ENCODE data around the gene NXN. TPM values are rescaled to one million over a fixed set of nuclear protein-coding genes. Genes with fewer than 3 reads are reported as not detected.
"Not testable (repeated sequence)": the region's sequence is repeated elsewhere in the genome, so short reads cannot be mapped to it uniquely, and the experiment has no call there.

NXN gene
- total RNA-seq, 3 donors from 2014 or later = 0.18 to 0.49 (median 0.18) TPM

- DNase-seq = no peak
- no peaks in the 10 kb centered on the region for H3K4me1 Mint-ChIP-seq (ENCODE audit: low read depth)
- no peaks in the 10 kb centered on the region for H3K36me3 Mint-ChIP-seq (ENCODE audit: insufficient read depth)
- H3K9me3 Mint-ChIP-seq = no peaks in the 10 kb centered on the region
- H3K27me3 Mint-ChIP-seq (ENCODE audit: low read depth) = peaks cover 22% of the 10 kb centered on the region
- ATAC-seq = no peak
- no peak overlapping the region for H3K4me3 Mint-ChIP-seq
These were observed 118.8 kb downstream of the NXN start for GRCh38 chr17:860805-861204.

- H3K27me3 Mint-ChIP-seq (ENCODE audit: low read depth) = peaks cover 18% of the 10 kb centered on the region
- DNase-seq (no peak), ATAC-seq (no peak)
- no peak overlapping the region for H3K4me3 Mint-ChIP-seq
- H3K36me3 Mint-ChIP-seq (ENCODE audit: insufficient read depth) = no peaks in the 10 kb centered on the region
- no peaks in the 10 kb centered on the region for H3K9me3 Mint-ChIP-seq
- H3K4me1 Mint-ChIP-seq (ENCODE audit: low read depth) = no peaks in the 10 kb centered on the region
These were observed 119.8 kb downstream of the NXN start for GRCh38 chr17:859824-860195.

DNA sequence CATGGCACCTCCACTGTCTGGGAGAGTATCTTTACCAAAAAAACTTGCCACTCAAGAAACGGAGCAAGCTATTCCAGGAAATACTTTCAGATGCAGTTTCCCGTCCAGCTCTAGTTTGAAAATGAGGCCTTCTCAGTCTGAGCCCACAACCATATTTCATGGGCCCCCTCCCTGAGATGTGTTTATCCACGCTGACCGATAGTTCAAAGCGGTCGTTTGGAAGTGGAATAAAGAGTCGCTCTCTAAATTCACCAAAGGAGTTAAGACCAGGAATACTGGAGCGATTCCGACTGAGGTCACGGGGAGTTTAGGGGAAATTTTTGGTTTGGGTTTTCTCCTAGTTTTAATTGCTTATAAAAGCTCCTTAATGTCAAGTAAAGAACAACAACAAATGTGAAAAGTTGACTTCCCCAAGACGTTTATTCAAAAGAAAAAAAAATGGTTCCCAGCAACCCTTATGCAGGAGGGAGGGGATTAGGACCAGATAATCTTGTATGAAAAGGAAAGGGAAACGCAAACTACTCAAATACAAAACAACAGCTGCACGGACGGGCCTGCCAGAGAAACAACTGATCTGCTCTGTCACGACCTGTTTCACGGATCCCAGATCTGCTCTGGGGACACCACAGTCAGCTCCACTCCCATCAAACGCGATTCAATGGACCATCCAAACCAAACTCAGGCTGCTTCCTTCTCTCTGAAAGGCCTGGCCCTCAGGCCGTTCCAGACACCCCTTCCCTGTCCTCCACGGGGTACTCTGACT, 120.3 kb downstream of the NXN start:
- Mint-ChIP-seq H3K4me3 (no peak overlapping the region), H3K36me3 (ENCODE audit: insufficient read depth) (no peaks in the 10 kb centered on the region), H3K9me3 (no peaks in the 10 kb centered on the region), H3K4me1 (ENCODE audit: low read depth) (no peaks in the 10 kb centered on the region), H3K27me3 (ENCODE audit: low read depth) (peaks cover 12% of the 10 kb centered on the region)
- no peak for DNase-seq
- ATAC-seq = no peak

DNA sequence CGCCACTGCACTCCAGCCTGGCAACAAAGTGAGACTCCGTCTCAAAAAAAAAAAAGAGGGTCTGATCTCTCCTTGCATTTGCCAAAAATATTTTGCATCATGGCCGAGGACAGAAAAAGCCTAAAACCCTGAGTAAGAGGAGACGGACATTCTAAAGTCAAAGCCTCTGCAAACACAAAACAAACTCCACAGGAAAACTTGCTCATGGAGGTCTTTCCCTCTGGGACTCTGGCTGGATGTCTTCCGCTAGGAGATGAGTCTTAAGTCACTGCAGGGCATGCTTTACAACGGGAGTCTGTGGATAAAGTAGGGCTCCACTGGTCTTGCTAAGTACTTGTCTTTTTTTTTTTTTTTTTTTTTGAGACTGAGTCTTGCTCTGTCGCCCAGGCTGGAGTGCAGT, 123.4 kb downstream of the NXN start:
- Mint-ChIP-seq H3K36me3 (ENCODE audit: insufficient read depth) (no peaks in the 10 kb centered on the region), H3K27me3 (ENCODE audit: low read depth) (peaks cover 11% of the 10 kb centered on the region), H3K9me3 (no peaks in the 10 kb centered on the region), H3K4me3 (no peak overlapping the region), H3K4me1 (ENCODE audit: low read depth) (no peaks in the 10 kb centered on the region)
- no peak for DNase-seq
- no peak for ATAC-seq

DNA sequence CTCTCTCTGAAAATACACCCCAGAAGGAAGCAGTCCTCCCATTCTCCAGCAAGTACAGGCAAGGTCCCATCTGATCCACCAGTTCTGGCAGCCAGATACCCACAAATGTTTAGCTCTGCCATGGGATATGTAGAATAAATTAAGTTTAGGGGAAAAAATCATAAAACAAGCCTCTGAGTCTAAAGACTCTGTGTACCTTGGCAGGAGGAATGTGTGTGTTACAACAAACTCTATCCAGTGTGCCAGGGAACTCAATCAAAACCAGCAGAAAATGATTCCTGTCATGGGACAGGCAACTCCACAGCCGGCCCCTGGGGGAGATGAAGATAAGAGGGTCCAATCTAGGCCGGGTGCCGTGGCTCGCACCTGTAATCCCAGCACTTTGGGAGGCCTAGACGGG, 124.0 kb downstream of the NXN start:
- no peak for DNase-seq
- Mint-ChIP-seq H3K9me3 (no peaks in the 10 kb centered on the region), H3K4me3 (no peak overlapping the region), H3K4me1 (ENCODE audit: low read depth) (no peaks in the 10 kb centered on the region), H3K36me3 (ENCODE audit: insufficient read depth) (no peaks in the 10 kb centered on the region), H3K27me3 (ENCODE audit: low read depth) (peaks cover 14% of the 10 kb centered on the region)
- ATAC-seq = no peak

DNA sequence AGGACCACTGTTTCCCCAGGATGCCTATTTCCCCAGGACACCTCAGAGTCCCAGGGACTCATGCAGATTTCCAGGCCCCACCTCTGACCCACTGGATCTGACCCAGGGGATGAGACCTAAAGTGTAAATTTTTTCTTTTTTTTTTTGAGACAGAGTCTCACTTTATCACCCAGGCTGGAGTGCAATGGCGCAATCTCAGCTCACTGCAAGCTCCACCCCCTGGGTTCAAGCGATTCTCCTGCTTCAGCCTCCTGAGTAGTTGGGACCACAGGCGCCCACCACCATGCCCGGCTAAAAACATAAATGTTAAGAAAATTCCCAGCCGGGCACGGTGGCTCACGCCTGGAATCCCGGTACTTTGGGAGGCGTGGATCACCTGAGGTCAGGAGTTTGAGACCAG, 126.7 kb downstream of the NXN start:
- not testable (repeated sequence) for ATAC-seq; H3K9me3 Mint-ChIP-seq; H3K4me1 Mint-ChIP-seq (ENCODE audit: low read depth); H3K36me3 Mint-ChIP-seq (ENCODE audit: insufficient read depth); DNase-seq; H3K4me3 Mint-ChIP-seq
- H3K27me3 Mint-ChIP-seq (ENCODE audit: low read depth) = peaks cover 32% of the 10 kb centered on the region

GRCh38 chr17:852349-852748, 127.2 kb downstream of the NXN start:
- H3K36me3 Mint-ChIP-seq (ENCODE audit: insufficient read depth) = no peaks in the 10 kb centered on the region
- DNase-seq (no peak), ATAC-seq (no peak)
- no peak overlapping the region for H3K4me3 Mint-ChIP-seq
- no peaks in the 10 kb centered on the region for H3K9me3 Mint-ChIP-seq
- no peaks in the 10 kb centered on the region for H3K4me1 Mint-ChIP-seq (ENCODE audit: low read depth)
- peaks cover 37% of the 10 kb centered on the region for H3K27me3 Mint-ChIP-seq (ENCODE audit: low read depth)

GRCh38 chr17:851924-852323, 127.7 kb downstream of the NXN start:
- ATAC-seq = no peak
- Mint-ChIP-seq H3K4me3 (no peak overlapping the region), H3K27me3 (ENCODE audit: low read depth) (peaks cover 40% of the 10 kb centered on the region), H3K9me3 (no peaks in the 10 kb centered on the region), H3K4me1 (ENCODE audit: low read depth) (peaks cover 3% of the 10 kb centered on the region), H3K36me3 (ENCODE audit: insufficient read depth) (no peaks in the 10 kb centered on the region)
- DNase-seq = no peak

- Mint-ChIP-seq H3K9me3 (no peaks in the 10 kb centered on the region), H3K27me3 (ENCODE audit: low read depth) (peaks cover 43% of the 10 kb centered on the region), H3K4me1 (ENCODE audit: low read depth) (peaks cover 8% of the 10 kb centered on the region), H3K36me3 (ENCODE audit: insufficient read depth) (no peaks in the 10 kb centered on the region), H3K4me3 (no peak overlapping the region)
- no peak for ATAC-seq
- DNase-seq = no peak
These were observed 128.5 kb downstream of the NXN start for GRCh38 chr17:850851-851763.

- ATAC-seq (no peak), DNase-seq (no peak)
- Mint-ChIP-seq H3K36me3 (ENCODE audit: insufficient read depth) (no peaks in the 10 kb centered on the region), H3K27me3 (ENCODE audit: low read depth) (peaks cover 49% of the 10 kb centered on the region), H3K4me3 (no peak overlapping the region), H3K4me1 (ENCODE audit: low read depth) (peaks cover 8% of the 10 kb centered on the region), H3K9me3 (no peaks in the 10 kb centered on the region)
These were observed 129.3 kb downstream of the NXN start for GRCh38 chr17:850086-850850.

- H3K4me3 Mint-ChIP-seq = no peak overlapping the region
- no peaks in the 10 kb centered on the region for H3K36me3 Mint-ChIP-seq (ENCODE audit: insufficient read depth)
- DNase-seq = no peak
- H3K9me3 Mint-ChIP-seq = no peaks in the 10 kb centered on the region
- H3K27me3 Mint-ChIP-seq (ENCODE audit: low read depth) = peaks cover 56% of the 10 kb centered on the region
- no peak for ATAC-seq
- peaks cover 8% of the 10 kb centered on the region for H3K4me1 Mint-ChIP-seq (ENCODE audit: low read depth)
These were observed 131.2 kb downstream of the NXN start for GRCh38 chr17:848402-848801.

DNA sequence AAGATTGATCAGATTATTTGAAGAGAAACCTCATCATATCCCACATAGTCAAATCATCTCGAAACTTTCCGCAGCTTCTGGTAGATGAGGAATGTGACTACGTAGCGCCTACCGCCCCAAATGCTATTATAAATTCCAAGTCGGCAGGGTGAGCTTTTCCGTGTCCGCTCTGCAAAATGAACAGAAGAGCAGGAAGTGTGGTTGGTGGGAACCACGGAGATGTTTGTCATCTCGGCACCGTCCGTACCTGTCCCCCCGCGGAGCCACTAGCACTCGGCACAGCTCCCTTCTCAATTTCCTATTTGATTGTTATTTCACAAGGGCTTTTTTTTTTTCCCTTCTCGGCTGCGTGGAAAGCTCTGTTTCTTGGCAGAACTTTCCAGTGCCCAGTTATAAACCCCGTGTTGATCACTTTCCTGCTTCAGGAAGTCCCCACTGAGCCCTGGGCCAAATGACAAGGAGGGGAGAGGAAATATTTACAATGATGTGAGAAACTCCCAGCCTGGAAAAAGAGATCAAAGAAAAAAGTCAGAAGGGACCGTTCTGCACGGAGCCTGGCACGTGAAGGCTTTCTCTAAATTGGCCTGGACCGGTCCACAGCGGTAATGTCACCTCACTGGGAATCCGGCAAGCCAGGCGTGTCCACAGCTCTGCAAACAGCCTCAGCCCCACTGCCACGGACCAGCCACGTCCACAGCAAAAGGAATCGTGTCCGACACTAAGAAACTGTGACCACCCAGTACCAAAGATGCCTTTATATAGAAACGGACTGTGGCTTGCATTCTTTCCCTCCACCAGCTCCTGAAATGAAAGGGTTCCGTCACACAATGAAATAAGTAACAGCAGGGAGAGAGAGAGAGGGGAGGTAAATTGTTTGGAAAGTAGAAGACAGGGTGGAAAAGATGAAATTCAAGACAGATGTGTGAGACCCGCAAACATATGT, 132.4 kb downstream of the NXN start:
- H3K9me3 Mint-ChIP-seq = no peaks in the 10 kb centered on the region
- H3K36me3 Mint-ChIP-seq (ENCODE audit: insufficient read depth) = no peaks in the 10 kb centered on the region
- H3K4me3 Mint-ChIP-seq = no peak overlapping the region
- peaks cover 62% of the 10 kb centered on the region for H3K27me3 Mint-ChIP-seq (ENCODE audit: low read depth)
- no peak for DNase-seq
- H3K4me1 Mint-ChIP-seq (ENCODE audit: low read depth) = peaks cover 8% of the 10 kb centered on the region
- ATAC-seq = no peak

- peaks cover 22% of the 10 kb centered on the region for H3K27me3 Mint-ChIP-seq (ENCODE audit: low read depth)
- ATAC-seq (no peak), DNase-seq (no peak)
- no peaks in the 10 kb centered on the region for H3K9me3 Mint-ChIP-seq
- no peaks in the 10 kb centered on the region for H3K36me3 Mint-ChIP-seq (ENCODE audit: insufficient read depth)
- no peak overlapping the region for H3K4me3 Mint-ChIP-seq
- H3K4me1 Mint-ChIP-seq (ENCODE audit: low read depth) = no peaks in the 10 kb centered on the region
These were observed 138.3 kb downstream of the NXN start for GRCh38 chr17:841313-841712.

All from activated T-cell treated with anti-CD3 and anti-CD28 coated beads, Interleukin-2, amount 50 U/mL, for 4 hours (primary cell).